Progenitor cell of endocrine pancreas (in vitro differentiated cells): ENCODE data around the gene EFHC2. TPM values are rescaled to one million over a fixed set of nuclear protein-coding genes. Genes with fewer than 3 reads are reported as not detected.

ENCODE experiments used
- DNase-seq: peaks from one replicate; pipeline ENCODE4 v3.0.0; 2021; ENCODE audit warnings: low spot score; ENCODE audit not compliant: unreplicated experiment
- H3K27ac Mint-ChIP-seq: 2 replicates; pipeline ENCODE4 v1.8.0; 2021; ENCODE audit warnings: mild to moderate bottlenecking, moderate library complexity, mixed read lengths
- H3K27me3 Mint-ChIP-seq: 2 replicates; pipeline ENCODE4 v1.8.0; 2021; ENCODE audit warnings: mixed read lengths
- H3K36me3 Mint-ChIP-seq: 2 replicates; pipeline ENCODE4 v1.8.0; 2022; ENCODE audit warnings: mixed read lengths; ENCODE audit not compliant: insufficient read depth
- H3K4me1 Mint-ChIP-seq: 2 replicates; pipeline ENCODE4 v1.8.0; 2021; ENCODE audit warnings: low read depth, mixed read lengths
- H3K4me3 Mint-ChIP-seq: 2 replicates; pipeline ENCODE4 v1.8.0; 2021; ENCODE audit warnings: low read depth, mild to moderate bottlenecking, moderate library complexity, mixed read lengths
- H3K9me3 Mint-ChIP-seq: 2 replicates; pipeline ENCODE4 v1.8.0; 2021; ENCODE audit warnings: low read depth, mixed read lengths
- total RNA-seq: library from RNA; stranded (reverse); gene quantifications from 2 replicates; pipeline ENCODE4 v1.2.1, GENCODE V29; 2021
- TF ChIP-seq, protein P1 (sequence below): fragments of 200-600 bp; sonication (generic); IDR thresholded peaks from one replicate; pipeline ENCODE4 v1.5.0; 2021; ENCODE audit warnings: antibody characterized with exemption, mild to moderate bottlenecking; ENCODE audit not compliant: unreplicated experiment

The EFHC2 gene
- total RNA-seq, 1 donor from 2014 or later = 1.8 TPM

DNA sequence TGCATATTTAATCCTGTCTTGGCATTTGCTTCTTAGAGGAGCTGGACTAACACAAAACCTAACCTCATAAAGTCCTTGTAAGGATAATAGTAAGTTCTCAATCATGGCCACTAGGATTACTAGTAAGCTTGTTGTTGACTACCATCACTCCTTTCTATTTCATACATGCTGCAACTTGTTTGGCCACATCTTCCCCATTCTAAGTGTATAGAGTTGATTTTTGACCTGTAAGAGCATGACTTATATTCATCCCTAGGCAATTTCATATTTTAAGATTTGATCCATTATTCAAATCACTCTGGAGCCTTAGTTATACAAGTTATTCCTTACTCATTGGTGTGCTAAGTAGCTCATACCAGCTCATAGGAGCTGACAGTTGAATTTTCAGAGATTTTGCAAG lies 109.4 kb downstream of the EFHC2 start:
- Mint-ChIP-seq H3K27me3 (no peaks in the 10 kb centered on the region), H3K27ac (no peak overlapping the region), H3K36me3 (no peaks in the 10 kb centered on the region), H3K4me1 (no peaks in the 10 kb centered on the region), H3K9me3 (peaks cover 28% of the 10 kb centered on the region), H3K4me3 (no peak overlapping the region)
- TF ChIP-seq, protein P1, sequence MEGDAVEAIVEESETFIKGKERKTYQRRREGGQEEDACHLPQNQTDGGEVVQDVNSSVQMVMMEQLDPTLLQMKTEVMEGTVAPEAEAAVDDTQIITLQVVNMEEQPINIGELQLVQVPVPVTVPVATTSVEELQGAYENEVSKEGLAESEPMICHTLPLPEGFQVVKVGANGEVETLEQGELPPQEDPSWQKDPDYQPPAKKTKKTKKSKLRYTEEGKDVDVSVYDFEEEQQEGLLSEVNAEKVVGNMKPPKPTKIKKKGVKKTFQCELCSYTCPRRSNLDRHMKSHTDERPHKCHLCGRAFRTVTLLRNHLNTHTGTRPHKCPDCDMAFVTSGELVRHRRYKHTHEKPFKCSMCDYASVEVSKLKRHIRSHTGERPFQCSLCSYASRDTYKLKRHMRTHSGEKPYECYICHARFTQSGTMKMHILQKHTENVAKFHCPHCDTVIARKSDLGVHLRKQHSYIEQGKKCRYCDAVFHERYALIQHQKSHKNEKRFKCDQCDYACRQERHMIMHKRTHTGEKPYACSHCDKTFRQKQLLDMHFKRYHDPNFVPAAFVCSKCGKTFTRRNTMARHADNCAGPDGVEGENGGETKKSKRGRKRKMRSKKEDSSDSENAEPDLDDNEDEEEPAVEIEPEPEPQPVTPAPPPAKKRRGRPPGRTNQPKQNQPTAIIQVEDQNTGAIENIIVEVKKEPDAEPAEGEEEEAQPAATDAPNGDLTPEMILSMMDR = no peak
- DNase-seq = no peak

DNA sequence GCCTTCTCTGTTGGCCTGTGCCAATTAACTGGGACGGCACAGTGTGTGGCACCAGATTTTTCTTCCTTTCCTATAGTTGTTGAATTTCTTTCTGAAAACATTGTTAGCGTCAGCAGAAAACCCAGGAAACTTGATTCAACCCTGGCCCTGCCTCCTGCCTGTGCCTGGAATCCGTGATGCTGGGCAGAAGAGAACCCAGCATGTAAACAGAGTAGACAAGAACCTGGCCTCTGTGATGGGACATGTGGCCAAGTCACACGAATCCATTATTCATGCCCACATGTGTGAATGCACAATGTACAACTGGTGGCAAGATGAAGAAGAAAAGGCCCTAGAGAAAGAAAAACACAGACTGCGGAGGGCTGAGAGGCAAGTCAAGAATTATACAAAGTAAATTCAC lies 111.4 kb downstream of the EFHC2 start:
- TF ChIP-seq, protein P1 = no peak
- DNase-seq = no peak
- Mint-ChIP-seq H3K4me3 (no peak overlapping the region), H3K4me1 (no peaks in the 10 kb centered on the region), H3K36me3 (no peaks in the 10 kb centered on the region), H3K27ac (no peak overlapping the region), H3K9me3 (peaks cover 25% of the 10 kb centered on the region), H3K27me3 (no peaks in the 10 kb centered on the region)

DNA sequence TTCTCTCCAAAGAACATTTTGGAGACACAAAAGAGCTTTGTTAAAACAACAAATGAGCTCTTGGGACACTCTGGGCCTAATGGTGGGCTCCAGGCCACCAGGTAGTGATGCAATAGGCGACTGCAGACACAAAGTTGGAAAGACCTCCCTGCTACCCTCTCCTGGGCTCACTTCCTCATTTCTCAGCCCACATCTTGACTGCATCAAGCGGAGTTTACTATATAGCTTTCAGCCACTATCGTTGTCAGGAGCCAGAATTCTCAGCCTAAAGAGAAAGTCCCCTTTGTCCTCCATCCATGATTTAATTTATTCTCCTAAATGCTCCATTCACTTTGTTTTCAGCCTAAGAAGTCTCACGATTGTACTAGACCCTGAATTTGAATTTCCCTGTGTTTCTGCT lies 114.9 kb downstream of the EFHC2 start:
- Mint-ChIP-seq H3K4me3 (no peak overlapping the region), H3K27ac (no peak overlapping the region), H3K36me3 (no peaks in the 10 kb centered on the region), H3K4me1 (no peaks in the 10 kb centered on the region), H3K9me3 (peaks cover 24% of the 10 kb centered on the region), H3K27me3 (no peaks in the 10 kb centered on the region)
- TF ChIP-seq, protein P1 = no peak
- no peak for DNase-seq

DNA sequence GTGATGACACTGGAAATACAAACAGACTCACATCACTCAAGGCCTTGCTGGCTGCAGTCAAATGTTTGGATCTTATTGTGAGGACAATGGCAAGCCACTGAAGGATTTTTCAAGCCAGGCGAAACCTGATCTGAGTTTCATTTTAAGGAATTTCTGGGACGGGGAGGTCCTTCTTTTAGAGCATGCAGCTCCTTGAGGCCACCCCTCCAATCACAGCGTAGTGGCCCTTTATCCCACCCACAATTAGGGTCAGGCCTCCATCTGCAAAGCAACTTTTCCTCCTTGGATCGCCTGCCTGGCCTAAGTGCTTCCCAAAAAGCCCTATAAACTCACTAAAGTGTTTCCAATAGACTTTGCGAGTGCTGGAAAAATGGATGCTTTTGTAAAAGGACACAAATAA lies 115.5 kb downstream of the EFHC2 start:
- Mint-ChIP-seq H3K27ac (no peak overlapping the region), H3K27me3 (no peaks in the 10 kb centered on the region), H3K4me1 (no peaks in the 10 kb centered on the region), H3K4me3 (no peak overlapping the region), H3K9me3 (peaks cover 24% of the 10 kb centered on the region), H3K36me3 (no peaks in the 10 kb centered on the region)
- DNase-seq = no peak
- TF ChIP-seq, protein P1 = no peak

DNA sequence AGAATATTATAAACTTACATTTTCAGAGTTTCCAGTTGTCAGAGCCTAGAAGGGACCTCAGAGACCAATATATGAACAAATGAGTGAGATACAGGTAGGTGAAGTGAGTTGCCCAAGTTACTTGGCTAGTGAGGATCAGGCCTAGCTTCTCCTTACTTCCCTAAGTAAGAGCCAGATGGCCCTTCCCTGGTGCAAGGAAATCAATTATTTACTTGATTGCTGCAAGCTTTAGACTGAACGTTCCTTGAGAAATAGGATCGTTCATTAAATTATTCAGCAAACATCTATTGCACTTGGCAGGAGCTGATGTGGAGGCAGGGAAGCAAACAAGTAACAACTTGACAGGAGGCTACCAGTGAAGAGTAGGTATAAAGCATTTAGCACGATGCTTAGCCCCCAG lies 117.8 kb downstream of the EFHC2 start:
- TF ChIP-seq, protein P1 = no peak
- peaks cover 1% of the 10 kb centered on the region for H3K36me3 Mint-ChIP-seq

More for the DNA sequence above, 117.8 kb downstream of the EFHC2 start:
- no peaks in the 10 kb centered on the region for H3K4me1 Mint-ChIP-seq
- H3K27ac Mint-ChIP-seq = no peak overlapping the region
- no peak overlapping the region for H3K4me3 Mint-ChIP-seq
- no peaks in the 10 kb centered on the region for H3K27me3 Mint-ChIP-seq
- DNase-seq = no peak
- peaks cover 29% of the 10 kb centered on the region for H3K9me3 Mint-ChIP-seq
